HG03520 (cell line): ENCODE data around the gene RRP1B.

ENCODE experiments used
- ATAC-seq: cut with Tn5 transposase; IDR thresholded peaks from one replicate; pipeline ENCODE4 v1.9.1; 2021; ENCODE audit warnings: mild to moderate bottlenecking, moderate library complexity; ENCODE audit not compliant: unreplicated experiment

The RRP1B gene

DNA sequence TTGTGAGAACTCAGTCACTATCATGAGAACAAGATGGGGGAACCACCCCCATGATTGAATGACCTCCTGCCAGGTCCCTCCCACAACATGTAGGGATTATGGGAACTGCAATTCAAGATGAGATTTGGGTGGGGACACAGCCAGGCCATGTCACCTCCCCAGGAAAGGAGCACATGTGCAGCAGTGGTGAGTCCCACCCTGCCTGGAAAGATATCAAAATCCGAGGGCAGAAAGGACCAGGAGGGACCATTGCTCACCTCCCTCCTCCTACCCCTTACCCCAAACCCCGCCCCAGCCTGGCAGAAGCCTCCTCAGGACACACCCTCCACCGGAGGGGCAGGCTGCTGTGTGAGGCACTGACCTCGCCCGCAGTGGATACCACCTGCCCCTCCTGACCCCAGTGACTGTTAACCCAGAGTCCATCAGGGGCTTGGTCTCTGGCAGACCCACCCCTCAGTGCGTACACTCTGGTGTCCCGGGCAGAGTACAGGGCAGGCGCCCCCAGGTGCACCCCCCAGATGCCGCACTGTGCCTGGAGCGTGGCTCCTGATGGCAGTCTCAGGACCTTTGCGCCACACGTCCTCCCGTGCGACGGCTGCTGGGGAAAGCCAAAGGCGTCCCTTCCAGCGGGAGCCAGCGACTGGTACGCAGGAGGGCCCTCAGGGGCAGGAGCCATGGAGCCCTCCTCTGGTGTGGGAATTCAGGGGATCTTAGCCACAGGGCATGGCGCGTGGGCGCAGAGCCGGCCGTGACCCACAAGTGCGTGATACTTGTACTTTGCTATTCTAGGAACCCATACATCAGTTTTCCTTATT lies 80.5 kb downstream of the RRP1B start:
- no peak for ATAC-seq

DNA sequence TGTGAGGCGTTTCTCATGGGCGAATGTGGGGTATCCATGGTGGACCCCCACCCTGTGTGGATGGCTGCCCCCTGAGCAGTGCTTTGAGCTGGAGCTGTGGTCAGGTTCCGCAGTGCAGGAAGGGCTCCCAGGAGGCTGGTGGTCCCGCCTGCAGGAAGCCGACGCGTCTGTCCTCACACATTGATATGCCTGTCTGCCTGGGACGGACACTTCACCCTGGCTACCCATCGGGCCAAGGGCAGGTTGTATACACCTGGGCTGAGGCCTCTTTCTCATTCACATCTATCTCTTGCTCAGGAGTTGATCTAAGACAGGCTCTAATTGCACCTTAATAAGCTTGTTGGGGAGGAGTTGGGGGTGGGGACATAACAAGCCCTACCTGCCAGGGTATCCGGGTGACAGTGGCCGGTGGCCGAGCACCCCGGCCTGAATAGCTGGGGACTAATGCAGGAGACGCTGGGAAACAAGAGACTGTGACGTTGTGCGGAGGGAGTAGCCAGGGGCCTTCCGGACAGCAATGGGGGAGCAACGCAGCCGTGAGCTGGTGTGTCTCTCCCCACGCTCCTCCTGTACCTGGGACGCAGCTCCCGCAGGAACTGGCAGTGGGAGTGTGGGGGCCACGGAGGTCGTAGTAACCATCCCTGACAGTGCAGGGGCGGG lies 81.3 kb downstream of the RRP1B start:
- no peak for ATAC-seq

DNA sequence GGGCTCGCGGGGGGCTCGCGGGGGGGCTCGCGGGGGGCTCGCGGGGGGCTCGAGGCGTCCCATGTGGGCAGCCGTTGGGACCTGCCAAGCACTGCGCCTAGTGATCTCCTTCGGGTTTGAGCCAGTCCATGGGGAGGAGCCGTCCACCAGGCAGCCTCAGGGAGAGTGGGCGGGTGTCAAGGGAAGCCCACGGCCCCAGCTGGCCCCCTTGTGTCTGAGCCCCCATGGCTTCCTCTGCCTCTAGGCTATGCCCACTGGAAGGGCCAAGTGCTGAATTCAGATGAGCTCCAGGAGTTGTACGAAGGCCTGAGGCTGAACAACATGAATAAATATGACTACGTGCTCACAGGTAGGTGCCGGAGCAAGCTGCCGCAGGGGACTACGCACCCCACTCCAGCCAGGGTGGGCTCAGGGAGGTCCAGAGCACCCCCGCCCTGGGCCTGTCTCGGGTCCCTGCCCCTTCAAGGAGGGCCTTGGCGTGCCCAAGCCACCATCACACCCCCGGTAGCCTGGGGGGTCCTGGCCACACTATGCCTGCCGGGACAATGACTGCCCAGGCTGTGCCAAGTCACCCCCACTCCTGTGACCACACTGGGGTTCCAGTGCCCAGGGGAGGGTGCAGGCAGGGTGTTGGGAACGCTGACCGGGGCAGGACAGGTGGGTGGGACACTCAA lies 82.2 kb downstream of the RRP1B start:
- ATAC-seq: no peak

GRCh38 chr21:43743947-43744346 lies 84.6 kb downstream of the RRP1B start:
- ATAC-seq: no peak

DNA sequence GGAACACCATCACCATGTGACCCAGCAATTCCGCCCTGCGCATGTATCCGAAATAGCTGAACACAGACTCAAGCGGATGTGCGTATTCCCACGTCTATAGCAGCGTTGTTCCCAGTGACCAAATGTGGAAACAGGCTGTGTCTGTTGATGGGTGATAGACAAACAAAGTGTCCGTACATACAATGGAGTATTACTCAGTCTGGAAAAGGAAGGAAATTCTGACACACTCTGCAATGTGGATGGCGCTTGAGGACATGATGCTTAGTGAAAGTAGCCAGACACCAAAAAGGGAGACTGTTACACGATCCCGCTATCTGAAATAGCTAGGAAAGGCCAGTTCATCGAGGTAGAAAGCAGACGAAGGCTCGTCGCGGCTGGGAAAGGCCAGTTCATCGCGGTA lies 85.4 kb downstream of the RRP1B start:
- no peak for ATAC-seq
